Ishikawa (cell line): ENCODE results near the gene PRKAG1.

ENCODE experiments used
- CEBPB ChIP-seq: IDR thresholded peaks from 2 replicates; pipeline ENCODE4 v1.6.1; 2012
- CREB1 ChIP-seq: IDR thresholded peaks from 2 replicates; pipeline ENCODE4 v1.6.1; 2012; ENCODE audit warnings: low read depth
- EGR1 ChIP-seq: IDR thresholded peaks from 2 replicates; pipeline ENCODE4 v1.6.1; 2012
- EP300 ChIP-seq: IDR thresholded peaks from 2 replicates; pipeline ENCODE4 v1.6.1; 2012; ENCODE audit warnings: borderline replicate concordance
- FOXM1 ChIP-seq: IDR thresholded peaks from 2 replicates; pipeline ENCODE4 v1.6.1; 2012; ENCODE audit warnings: low read depth, borderline replicate concordance
- MAX ChIP-seq: IDR thresholded peaks from 2 replicates; pipeline ENCODE4 v1.6.1; 2012
- RAD21 ChIP-seq: IDR thresholded peaks from 2 replicates; pipeline ENCODE4 v1.6.1; 2012; ENCODE audit warnings: low read depth
- REST ChIP-seq: IDR thresholded peaks from 2 replicates; pipeline ENCODE4 v1.6.1; 2012; ENCODE audit warnings: low read depth, mild to moderate bottlenecking
- TAF1 ChIP-seq: IDR thresholded peaks from 2 replicates; pipeline ENCODE4 v1.6.1; 2012; ENCODE audit warnings: low read depth, mild to moderate bottlenecking
- TEAD4 ChIP-seq: IDR thresholded peaks from 2 replicates; pipeline ENCODE4 v1.6.1; 2012
- USF1 ChIP-seq: IDR thresholded peaks from 2 replicates; pipeline ENCODE4 v1.6.1; 2012
- YY1 ChIP-seq: IDR thresholded peaks from 2 replicates; pipeline ENCODE4 v1.6.1; 2012; ENCODE audit warnings: low read depth
- ZBTB7A ChIP-seq: IDR thresholded peaks from 2 replicates; pipeline ENCODE4 v1.6.1; 2012; ENCODE audit warnings: low read depth

- TF ChIP-seq EGR1 (no peak), EP300 (no peak), CREB1 (no peak), CEBPB (no peak), TAF1 (no peak), MAX (no peak), ZBTB7A (no peak), RAD21 (no peak; the same call in 1 of the 2 replicates), REST (no peak), YY1 (no peak), TEAD4 (no peak), USF1 (no peak), FOXM1 (no peak)
Measured at GRCh38 chr12:48973941-48974673, 44.5 kb downstream of the PRKAG1 start.
